SU-DHL-6 (cell line): ENCODE data around the gene MGAT5.

Source experiments
- CTCF ChIP-seq: fragments of 200-600 bp; sonication (generic); IDR thresholded peaks from one replicate; pipeline ENCODE4 v1.5.1; 2017; ENCODE audit warnings: antibody characterized with exemption, mild to moderate bottlenecking, low read length, moderate library complexity; ENCODE audit not compliant: insufficient read depth, poor library complexity, severe bottlenecking
- EZH2phosphoT487 ChIP-seq: fragments of 200-600 bp; sonication (generic), shearing (Covaris generic); conservative IDR thresholded peaks from 2 replicates; pipeline ENCODE4 v1.6.1; 2018; ENCODE audit warnings: mild to moderate bottlenecking, antibody characterized with exemption, low read length, moderate library complexity, mixed read lengths

GRCh38 chr2:134479696-134480330, 225.9 kb downstream of the MGAT5 start:
- no peak for TF ChIP-seq CTCF
- no peak for TF ChIP-seq EZH2phosphoT487
